Left renal cortex interstitium (tissue), 4 donors: ENCODE data around the gene SLC25A31. TPM values are rescaled to one million over a fixed set of nuclear protein-coding genes. Genes with fewer than 3 reads are reported as not detected.

ENCODE experiments used
- polyA plus RNA-seq, 4 donors: library from polyadenylated mRNA; unstranded; fragments of 120-200 nt; gene quantifications; one replicate each; pipeline ENCODE4 v1.2.1, GENCODE V29; 2013; ENCODE audit not compliant: insufficient read length in 4 of 4

Gene SLC25A31
- polyA plus RNA-seq, 4 donors, result 0.07 to 0.08 TPM; not detected in 2

Other genes with a start within 250 kb of the SLC25A31 start
- gene INTU, start 97.4 kb upstream of the SLC25A31 start, polyA plus RNA-seq, result 10 to 100 TPM; 20.0 to 25.1 (median 23.9) TPM
- gene HSPA4L, start 51.9 kb downstream of the SLC25A31 start, polyA plus RNA-seq, result 10 to 100 TPM in 3 of 4 donors, 1 to 10 TPM in 1; 7.4 to 13.7 (median 10.9) TPM
- gene PLK4, start 150.5 kb downstream of the SLC25A31 start, polyA plus RNA-seq, result 10 to 100 TPM; 17.4 to 26.2 (median 22.2) TPM
- 10 to 100 TPM; 19.4 to 43.5 (median 26.1) TPM for gene MFSD8, start 234.8 kb downstream of the SLC25A31 start, polyA plus RNA-seq
- 10 to 100 TPM; 10.3 to 22.4 (median 14.0) TPM for gene ABHD18, start 235.0 kb downstream of the SLC25A31 start, polyA plus RNA-seq